22Rv1 (cell line): ENCODE results near the gene THAP8.
"Not testable (repeated sequence)": the region's sequence is repeated elsewhere in the genome, so short reads cannot be mapped to it uniquely, and the experiment has no call there.

Experiments
- H3K27ac ChIP-seq: fragments of 450-650 bp; 2 replicates; pipeline ENCODE4 v1.5.1; 2017
- ZFX ChIP-seq: fragments of 450-650 bp; IDR thresholded peaks from 2 replicates; pipeline ENCODE4 v1.6.1; 2017; ENCODE audit warnings: antibody characterized with exemption, borderline replicate concordance
- TF ChIP-seq, protein P1 (sequence below): fragments of 450-650 bp; IDR thresholded peaks from 2 replicates; pipeline ENCODE4 v1.5.1; 2017; ENCODE audit warnings: mild to moderate bottlenecking

Gene THAP8

DNA sequence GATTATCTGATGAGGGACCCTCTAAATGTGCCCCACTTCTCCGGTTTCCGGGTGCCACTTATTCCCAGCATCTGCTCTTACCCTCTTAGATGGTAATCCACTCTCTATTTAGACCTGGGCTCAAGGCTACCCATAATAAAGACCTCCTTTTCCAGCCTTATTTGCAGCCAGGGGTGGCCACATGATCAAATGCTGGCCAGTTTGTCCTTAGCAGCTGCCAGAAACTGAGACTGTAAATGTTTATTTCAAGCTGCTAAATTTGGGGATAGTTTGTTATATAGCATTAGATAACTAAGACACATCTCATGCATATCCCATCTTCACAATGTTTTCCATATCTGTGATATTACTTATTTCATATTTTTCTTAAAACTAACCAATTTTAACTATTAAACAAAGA is 10.1 kb downstream of the THAP8 start:
- TF ChIP-seq, protein P1, sequence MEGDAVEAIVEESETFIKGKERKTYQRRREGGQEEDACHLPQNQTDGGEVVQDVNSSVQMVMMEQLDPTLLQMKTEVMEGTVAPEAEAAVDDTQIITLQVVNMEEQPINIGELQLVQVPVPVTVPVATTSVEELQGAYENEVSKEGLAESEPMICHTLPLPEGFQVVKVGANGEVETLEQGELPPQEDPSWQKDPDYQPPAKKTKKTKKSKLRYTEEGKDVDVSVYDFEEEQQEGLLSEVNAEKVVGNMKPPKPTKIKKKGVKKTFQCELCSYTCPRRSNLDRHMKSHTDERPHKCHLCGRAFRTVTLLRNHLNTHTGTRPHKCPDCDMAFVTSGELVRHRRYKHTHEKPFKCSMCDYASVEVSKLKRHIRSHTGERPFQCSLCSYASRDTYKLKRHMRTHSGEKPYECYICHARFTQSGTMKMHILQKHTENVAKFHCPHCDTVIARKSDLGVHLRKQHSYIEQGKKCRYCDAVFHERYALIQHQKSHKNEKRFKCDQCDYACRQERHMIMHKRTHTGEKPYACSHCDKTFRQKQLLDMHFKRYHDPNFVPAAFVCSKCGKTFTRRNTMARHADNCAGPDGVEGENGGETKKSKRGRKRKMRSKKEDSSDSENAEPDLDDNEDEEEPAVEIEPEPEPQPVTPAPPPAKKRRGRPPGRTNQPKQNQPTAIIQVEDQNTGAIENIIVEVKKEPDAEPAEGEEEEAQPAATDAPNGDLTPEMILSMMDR, result no peak
- TF ChIP-seq ZFX, result no peak
- no peak overlapping the region for H3K27ac ChIP-seq

- no peak overlapping the region for H3K27ac ChIP-seq
- TF ChIP-seq, protein P1, result no peak
- TF ChIP-seq ZFX, result no peak
Measured at GRCh38 chr19:36041831-36042230, 12.3 kb downstream of the THAP8 start.

- not testable (repeated sequence) for H3K27ac ChIP-seq
Measured at GRCh38 chr19:36041092-36041491, 13.0 kb downstream of the THAP8 start.

DNA sequence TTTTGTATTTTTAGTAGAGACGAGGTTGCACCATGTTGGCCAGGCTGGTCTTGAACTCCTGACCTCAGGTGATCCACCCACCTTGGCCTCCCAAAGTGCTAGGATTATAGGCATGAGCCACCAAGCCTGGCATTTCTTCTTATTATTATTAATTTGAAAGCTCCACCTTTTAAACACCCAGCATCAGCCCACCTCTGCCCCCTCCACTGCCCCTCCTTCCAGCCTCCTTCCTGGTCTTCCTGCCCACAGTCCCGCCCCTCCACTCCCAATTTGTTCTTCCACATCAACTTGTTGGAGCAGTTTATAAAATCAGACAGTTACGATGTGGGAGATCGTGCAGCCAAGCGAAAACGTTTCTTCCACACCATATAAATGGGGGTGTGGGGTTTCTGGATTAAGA is 13.6 kb downstream of the THAP8 start:
- TF ChIP-seq, protein P1, result no peak
- TF ChIP-seq ZFX, result no peak
- H3K27ac ChIP-seq, result no peak overlapping the region

DNA sequence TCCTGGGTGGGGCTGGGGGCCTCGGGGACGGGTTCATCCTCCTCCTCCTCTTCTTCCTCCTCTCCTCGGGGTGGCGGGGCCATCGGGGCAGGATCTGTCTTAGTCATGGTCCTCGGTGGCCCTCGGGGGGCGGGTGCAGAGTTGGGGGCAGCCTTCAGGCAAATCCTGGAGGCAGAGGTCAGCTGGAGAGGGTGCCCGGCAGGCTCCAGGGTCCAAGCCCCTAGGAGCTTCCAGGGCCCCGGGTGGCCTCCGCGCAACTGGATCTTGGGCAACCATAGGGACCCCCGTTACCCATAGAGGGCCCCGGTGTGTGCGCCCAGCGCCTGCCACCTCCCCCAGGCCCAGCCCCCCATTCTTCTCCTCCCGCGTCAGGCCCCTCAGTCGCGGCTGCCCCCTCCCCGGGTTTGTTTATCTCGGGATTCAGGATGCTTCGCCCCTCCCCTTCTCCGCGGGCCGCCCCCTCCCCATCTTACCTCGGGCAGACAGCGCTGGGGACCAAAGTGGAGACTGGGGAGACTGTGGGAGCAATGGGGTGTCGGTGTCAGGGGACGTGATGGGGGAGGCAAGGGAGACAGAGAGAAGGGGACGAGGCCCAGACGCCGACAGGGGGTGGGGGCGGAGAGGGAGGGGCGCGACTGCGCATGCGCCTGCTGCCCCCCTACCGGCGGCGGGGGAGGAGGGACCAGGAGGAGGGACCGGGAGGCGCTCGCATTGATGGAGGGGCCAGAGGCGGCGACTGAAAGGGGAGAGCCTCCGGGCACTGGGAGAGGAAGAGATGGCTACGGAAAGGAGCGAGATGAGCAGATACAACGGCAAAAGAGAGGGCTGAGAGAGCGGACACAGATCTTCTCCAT is 21.6 kb downstream of the THAP8 start, which contains the start of gene CLIP3:
TSS of gene CLIP3 (minus strand) at position 623 of the 854 bp plus-strand sequence. CDS start at position 107, 516 bp downstream.
- H3K27ac ChIP-seq, result no peak within 1 kb of the TSS
- no peak for TF ChIP-seq ZFX
- TF ChIP-seq, protein P1, result no peak

GRCh38 chr19:36031308-36031707 is 22.8 kb downstream of the THAP8 start:
- TF ChIP-seq, protein P1, result no peak
- TF ChIP-seq ZFX, result no peak
- H3K27ac ChIP-seq, result no peak overlapping the region

DNA sequence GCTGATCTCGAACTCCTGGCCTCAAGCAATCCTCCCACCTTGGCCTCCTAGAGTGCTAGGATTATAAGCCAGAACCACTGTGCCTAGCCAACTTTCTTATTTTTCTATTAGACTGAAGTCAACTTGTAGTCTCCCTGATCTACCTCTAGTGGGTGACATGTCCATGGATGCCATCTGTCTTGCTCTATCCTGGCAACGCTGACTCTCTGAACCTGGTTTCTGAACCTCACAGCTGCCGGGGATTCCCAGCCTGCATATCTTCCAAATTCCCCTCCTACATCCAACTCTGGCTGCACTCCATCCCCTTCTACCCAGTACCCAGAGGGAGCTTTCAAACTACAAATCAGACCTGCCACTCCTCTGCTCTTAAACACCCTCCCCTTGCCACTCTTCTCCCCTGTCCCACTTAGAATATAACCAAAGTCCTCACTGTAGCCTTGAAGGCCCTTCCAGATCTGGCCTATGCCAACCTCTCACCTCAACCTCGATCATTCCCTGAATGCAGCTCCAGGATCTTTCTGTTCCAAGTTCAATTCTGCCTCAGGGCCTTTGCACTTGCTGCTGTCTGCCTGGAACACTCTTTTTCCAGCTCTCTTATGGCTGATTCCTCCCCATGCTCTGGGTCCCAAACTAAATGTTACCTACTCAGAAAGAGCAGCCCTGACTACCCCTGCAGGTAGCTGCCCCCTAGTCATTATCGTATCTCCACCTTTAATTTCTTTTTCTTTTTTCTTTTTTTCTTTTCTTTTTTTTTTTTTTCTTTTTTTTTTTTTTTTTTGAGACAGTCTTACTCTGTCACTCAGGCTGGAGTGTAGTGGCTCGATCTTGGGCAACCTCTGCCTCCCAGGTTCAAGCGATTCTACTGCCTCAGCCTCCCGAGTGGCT is 23.6 kb downstream of the THAP8 start:
- H3K27ac ChIP-seq, result peak overlapping the region; percentile 27; the same call in 1 of the 2 replicates
- no peak for TF ChIP-seq ZFX
- TF ChIP-seq, protein P1, result no peak
